Eye (tissue), 1 donor: Measurements from ENCODE around the gene H19.

Experiments
- DNase-seq: peaks from one replicate; pipeline ENCODE4 v3.0.0-alpha.2; 2015

H19 gene

GRCh38 chr11:1946812-1947484, 50.7 kb downstream of the H19 start, which contains the start of gene MRPL23:
TSS of gene MRPL23 (plus strand) at chr11:1947332. CDS start at chr11:1947363, 31 bp downstream.
- DNase-seq = no peak
